Stomach smooth muscle (tissue), 2 donors: ENCODE results near the gene TMEM170B.
"Not testable (repeated sequence)": the region's sequence is repeated elsewhere in the genome, so short reads cannot be mapped to it uniquely, and the experiment has no call there.

Experiments
- H3K27ac ChIP-seq: one replicate; pipeline ENCODE4 v1.7.0; 2013; ENCODE audit warnings: mild to moderate bottlenecking, low read length, inconsistent platforms
- H3K27me3 ChIP-seq, 2 donors: one replicate each; pipeline ENCODE4 v1.7.0; 2013; ENCODE audit warnings: low read length in 2 of 2; ENCODE audit not compliant: insufficient read depth in 2 of 2, control insufficient read depth in 1 of 2
- H3K36me3 ChIP-seq, 2 donors: one replicate each; pipeline ENCODE4 v1.7.0; 2013; ENCODE audit warnings: low read length in 2 of 2; ENCODE audit not compliant: control insufficient read depth in 2 of 2, insufficient read depth in 2 of 2
- H3K4me1 ChIP-seq: one replicate; pipeline ENCODE4 v1.7.0; 2013; ENCODE audit warnings: low read length; ENCODE audit not compliant: control insufficient read depth, insufficient read depth
- H3K4me3 ChIP-seq, 2 donors: one replicate each; pipeline ENCODE4 v1.7.0; 2013; ENCODE audit warnings: low read length in 2 of 2
- H3K9ac ChIP-seq, 2 donors: one replicate each; pipeline ENCODE4 v1.7.0; 2013; ENCODE audit warnings: low read length in 2 of 2, mild to moderate bottlenecking in 1 of 2
- H3K9me3 ChIP-seq, 2 donors: one replicate each; pipeline ENCODE4 v1.7.0; 2013; ENCODE audit warnings: low read length in 2 of 2; ENCODE audit not compliant: control insufficient read depth in 2 of 2
- donor health status: healthy.
- donor health status: Pancreatic carcinoma.

Gene TMEM170B

DNA sequence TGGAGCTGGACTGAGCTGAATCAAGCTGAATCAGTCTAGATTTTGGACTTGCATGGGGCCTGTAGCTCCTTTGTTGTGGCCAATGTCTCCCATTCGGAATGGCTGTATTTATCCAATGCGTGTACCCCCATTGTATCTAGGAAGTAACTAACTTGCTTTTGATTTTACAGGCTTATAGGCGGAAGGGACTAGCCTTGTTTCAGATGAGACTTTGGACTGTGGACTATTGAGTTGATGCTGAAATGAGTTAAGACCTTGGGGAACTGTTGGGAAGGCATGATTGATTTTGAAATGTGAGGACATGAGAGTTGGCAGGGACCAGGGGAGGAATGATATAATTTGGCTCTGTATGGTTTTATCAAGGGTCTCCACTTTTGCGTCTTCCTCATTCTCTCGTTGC lies 3.0 kb upstream of the TMEM170B start:
- no peaks in the 10 kb centered on the region for H3K36me3 ChIP-seq

DNA sequence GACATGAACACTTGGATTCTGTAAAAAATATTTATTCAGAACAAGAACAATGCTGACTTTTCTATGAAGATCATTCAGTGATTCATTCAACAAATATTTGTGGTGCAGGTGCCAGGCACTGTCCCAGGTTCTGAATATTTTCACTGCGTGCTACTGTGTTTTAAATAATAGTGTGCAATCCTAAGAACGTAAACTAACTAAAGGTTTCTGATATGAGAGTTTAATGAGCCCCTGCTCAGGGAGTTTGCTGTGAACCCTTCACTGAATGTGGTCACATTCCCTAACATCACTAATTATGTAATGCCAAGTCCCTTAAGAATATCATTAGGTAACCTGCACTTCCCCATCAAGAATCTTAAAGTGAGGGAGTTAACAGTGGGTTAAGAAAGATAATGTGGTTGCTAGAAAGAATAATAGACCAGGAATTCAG lies 1.7 kb upstream of the TMEM170B start:
- Histone ChIP-seq H3K27me3 (no peaks in the 10 kb centered on the region), H3K36me3 (no peaks in the 10 kb centered on the region), H3K9me3 (no peaks in the 10 kb centered on the region), H3K9ac (no peak overlapping the region), H3K4me3 (no peak overlapping the region), H3K4me1 (peaks cover 8% of the 10 kb centered on the region), H3K27ac (no peak overlapping the region)

More for the DNA sequence above, 3.0 kb upstream of the TMEM170B start:
- no peak overlapping the region for H3K9ac ChIP-seq
- H3K4me3 ChIP-seq = no peak overlapping the region
- no peaks in the 10 kb centered on the region for H3K9me3 ChIP-seq
- H3K27ac ChIP-seq = no peak overlapping the region
- peaks cover 8% of the 10 kb centered on the region for H3K4me1 ChIP-seq
- H3K27me3 ChIP-seq = no peaks in the 10 kb centered on the region

DNA sequence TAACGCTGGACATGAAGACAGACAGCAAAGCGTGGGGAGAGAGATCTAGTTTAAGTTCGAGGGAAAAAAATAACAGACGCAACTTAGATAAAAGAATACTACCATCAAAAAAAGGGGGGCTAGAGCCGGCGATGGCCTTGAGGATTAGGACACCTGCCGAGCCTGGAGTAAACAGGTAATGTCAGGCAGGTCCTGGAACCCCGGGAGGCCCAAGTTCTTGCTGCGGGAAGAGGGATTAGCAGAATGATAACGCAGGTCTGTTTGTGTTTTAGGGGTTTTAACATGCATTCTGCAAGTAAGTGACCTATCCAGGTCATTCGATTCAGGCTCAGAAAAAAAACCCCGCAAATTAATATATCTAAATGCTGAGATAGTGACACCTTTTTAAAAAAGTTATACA lies 754 bp upstream of the TMEM170B start:
- Histone ChIP-seq H3K27me3 (no peaks in the 10 kb centered on the region), H3K4me3 (peak overlapping the region; percentile 79), H3K36me3 (no peaks in the 10 kb centered on the region), H3K27ac (peak overlapping the region; percentile 69), H3K9ac (peak overlapping the region; percentile 51 to 72), H3K4me1 (peaks cover 8% of the 10 kb centered on the region), H3K9me3 (no peaks in the 10 kb centered on the region)

DNA sequence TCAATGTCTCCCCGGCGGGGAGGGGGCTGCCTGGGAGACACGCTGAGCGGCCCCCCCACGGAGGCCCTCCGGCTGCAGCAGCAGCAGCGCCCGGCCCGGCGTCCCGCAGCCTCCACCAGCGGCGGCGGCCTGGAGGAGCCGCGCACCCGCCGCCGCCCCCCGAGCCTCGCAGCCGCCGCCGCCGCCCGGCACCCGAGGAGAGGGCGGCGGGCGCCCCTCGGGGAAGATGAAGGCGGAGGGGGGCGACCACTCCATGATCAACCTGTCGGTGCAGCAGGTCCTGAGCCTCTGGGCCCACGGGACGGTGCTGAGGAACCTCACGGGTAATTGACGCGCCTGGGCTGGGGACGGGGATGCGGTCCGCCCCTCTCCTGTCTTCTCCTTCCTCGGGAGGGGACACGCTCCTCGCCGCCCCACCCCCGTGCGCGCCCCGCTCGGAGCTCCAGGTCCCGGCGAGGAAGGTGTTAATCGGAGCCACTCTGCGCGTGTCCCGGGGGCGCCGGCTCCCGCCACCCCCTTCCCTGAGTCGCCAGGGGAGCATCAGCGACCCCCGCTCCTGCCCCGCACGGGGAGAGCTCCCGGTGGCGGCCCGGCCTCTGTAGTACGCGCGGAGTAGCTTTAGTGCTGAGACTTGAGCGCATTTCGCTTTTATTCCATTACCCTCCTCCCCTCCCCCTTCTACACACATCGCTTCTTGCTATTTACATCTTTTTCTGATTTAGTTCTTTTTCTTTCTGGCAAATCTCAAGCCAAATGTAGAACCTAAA lies 686 bp downstream of the TMEM170B start:
- Histone ChIP-seq H3K36me3 (no peaks in the 10 kb centered on the region), H3K27me3 (no peaks in the 10 kb centered on the region), H3K9ac (peak overlapping the region; percentile 66 to 72), H3K9me3 (no peaks in the 10 kb centered on the region), H3K27ac (no peak overlapping the region), H3K4me1 (peaks cover 8% of the 10 kb centered on the region), H3K4me3 (peak overlapping the region; percentile 79)

DNA sequence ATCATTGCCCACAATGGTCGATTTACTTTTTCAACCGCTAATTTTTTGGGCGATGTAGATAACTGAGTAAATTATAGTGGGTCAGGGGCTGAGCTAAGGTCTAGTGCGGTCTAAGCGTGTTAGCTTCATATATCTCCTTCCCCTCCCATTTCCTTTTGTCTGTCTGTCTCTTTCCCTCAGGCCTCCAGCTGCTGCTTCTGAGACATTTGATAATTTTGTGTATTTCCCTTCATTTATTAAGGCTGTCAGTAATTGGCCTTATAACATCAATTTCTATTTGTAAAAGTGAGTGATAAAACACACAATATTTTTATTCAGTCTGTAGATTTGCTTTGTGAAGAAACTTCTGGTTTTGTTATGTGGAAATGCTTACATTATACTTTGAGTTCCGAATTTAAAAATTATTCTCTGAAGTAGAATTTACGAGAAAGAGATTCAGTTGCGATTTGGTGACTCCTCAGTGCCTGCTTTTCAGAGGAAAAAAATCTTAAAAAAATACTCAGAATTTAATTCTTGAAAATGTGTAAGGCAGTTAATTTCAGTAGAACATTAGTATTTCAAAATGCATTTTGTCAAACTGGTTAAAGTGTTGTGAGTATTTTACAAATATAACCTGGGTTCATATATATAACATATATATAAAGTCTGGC lies 1.4 kb downstream of the TMEM170B start:
- peaks cover 8% of the 10 kb centered on the region for H3K4me1 ChIP-seq
- H3K27ac ChIP-seq = no peak overlapping the region
- H3K4me3 ChIP-seq = peak overlapping the region; percentile 79
- no peaks in the 10 kb centered on the region for H3K27me3 ChIP-seq
- no peaks in the 10 kb centered on the region for H3K36me3 ChIP-seq
- H3K9me3 ChIP-seq = no peaks in the 10 kb centered on the region
- peak overlapping the region; percentile 43 to 72 for H3K9ac ChIP-seq

DNA sequence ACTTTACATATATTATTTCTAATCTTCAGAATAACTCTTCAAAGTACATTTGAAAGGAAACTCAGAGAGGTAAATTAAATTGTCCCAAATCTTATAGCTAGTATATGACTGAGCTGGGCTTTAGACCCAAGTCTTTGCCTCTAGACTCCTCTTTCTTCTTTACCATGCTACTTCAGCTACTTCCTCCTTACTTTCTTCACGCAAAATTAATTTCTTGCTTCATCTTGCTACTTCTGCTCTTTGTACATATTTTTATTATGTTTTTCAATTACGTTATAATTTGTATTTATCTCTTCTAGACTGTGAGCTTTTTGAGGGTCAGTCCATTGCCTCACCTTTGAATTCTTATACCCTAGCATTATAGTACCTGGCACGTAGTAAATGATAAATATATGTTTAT lies 5.3 kb downstream of the TMEM170B start:
- Histone ChIP-seq H3K9ac (no peak overlapping the region), H3K4me3 (no peak overlapping the region), H3K9me3 (no peaks in the 10 kb centered on the region), H3K27me3 (no peaks in the 10 kb centered on the region), H3K4me1 (peaks cover 5% of the 10 kb centered on the region), H3K36me3 (no peaks in the 10 kb centered on the region), H3K27ac (no peak overlapping the region)

DNA sequence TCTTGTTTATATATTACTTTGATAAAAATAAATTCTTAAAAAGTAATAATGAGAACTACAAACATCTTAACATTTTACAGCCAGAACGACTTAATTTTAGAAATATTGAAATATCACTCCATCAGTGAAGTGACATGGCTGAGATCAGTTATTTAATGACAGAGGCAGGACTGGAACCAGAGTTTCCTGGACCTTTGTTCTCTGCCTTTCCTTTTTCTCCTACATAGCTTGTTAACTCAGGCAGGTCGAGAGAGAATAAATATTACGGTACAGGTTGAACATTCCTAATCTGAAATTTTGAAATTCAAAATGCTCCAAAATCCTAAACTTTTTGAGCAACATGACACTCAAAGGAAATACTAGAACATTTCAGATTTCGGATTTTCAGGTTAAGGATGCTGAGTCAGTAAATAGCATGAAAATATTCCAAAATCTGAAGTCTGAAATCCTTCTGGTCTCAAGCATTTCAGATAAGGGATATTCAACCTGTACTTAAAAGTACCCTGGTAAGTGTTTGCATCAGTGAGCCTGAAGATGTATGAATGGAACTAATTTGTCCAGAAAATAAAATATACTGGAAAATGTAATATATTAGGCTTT lies 6.5 kb downstream of the TMEM170B start:
- no peaks in the 10 kb centered on the region for H3K4me1 ChIP-seq
- H3K36me3 ChIP-seq = no peaks in the 10 kb centered on the region
- H3K9ac ChIP-seq = no peak overlapping the region
- no peaks in the 10 kb centered on the region for H3K27me3 ChIP-seq
- no peak overlapping the region for H3K27ac ChIP-seq
- H3K9me3 ChIP-seq = no peaks in the 10 kb centered on the region
- no peak overlapping the region for H3K4me3 ChIP-seq

DNA sequence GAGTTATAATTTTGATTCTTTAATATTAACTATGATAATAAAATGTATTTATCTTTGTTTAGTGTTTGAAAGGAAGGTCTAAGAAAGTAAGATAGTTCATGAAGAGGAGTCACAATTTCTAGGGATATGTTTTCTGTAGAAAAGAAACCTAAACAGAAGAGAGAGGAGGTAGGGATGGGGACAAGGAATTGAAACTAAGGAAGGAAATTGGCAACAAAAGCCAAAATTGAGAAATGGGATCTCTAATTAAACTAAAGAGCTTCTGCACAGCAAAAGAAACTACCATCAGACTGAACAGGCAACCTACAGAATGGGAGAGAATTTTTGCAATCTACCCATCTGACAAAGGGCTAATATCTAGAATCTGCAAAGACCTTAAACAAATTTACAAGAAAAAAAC lies 10.3 kb downstream of the TMEM170B start:
- not testable (repeated sequence) for H3K27ac ChIP-seq, H3K27me3 ChIP-seq, H3K4me1 ChIP-seq, H3K9me3 ChIP-seq, H3K4me3 ChIP-seq, H3K36me3 ChIP-seq, H3K9ac ChIP-seq

DNA sequence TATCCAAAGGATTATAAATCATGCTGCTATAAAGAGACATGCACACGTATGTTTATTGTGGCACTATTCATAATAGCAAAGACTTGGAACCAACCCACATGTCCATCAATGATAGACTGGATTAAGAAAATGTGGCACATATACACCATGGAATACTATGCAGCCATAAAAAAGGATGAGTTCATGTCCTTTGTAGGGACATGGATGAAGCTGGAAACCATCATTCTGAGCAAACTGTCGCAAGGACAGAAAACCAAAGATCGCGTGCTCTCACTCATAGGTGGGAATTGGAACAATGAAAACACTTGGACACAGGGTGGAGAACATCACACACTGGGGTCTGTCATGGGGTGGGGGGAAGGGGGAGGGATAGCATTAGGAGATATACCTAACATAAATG lies 11.0 kb downstream of the TMEM170B start:
- not testable (repeated sequence) for H3K4me1 ChIP-seq, H3K36me3 ChIP-seq, H3K27me3 ChIP-seq, H3K4me3 ChIP-seq, H3K9me3 ChIP-seq, H3K9ac ChIP-seq, H3K27ac ChIP-seq

DNA sequence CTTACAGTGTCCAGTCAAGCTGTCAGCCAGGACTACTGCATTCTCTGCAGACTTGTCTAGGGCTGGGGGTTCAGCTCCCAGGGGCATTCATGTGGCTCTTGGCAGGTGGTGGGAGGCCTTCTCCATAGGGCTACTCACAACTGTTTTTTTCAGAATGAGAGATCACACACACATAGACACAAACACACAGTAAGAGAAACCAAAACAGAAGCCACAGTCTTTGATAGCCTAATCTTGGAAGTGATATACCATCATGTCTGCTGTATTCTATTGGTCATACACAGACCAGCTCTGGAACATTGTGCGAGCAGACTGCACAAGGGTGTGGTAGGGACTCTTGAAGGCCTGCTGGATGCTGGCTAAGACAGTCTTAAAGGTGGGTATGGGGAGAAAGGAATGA lies 13.5 kb downstream of the TMEM170B start:
- Histone ChIP-seq H3K4me1 (no peaks in the 10 kb centered on the region), H3K27me3 (no peaks in the 10 kb centered on the region), H3K9ac (no peak overlapping the region), H3K4me3 (no peak overlapping the region), H3K9me3 (no peaks in the 10 kb centered on the region), H3K27ac (no peak overlapping the region), H3K36me3 (no peaks in the 10 kb centered on the region)

DNA sequence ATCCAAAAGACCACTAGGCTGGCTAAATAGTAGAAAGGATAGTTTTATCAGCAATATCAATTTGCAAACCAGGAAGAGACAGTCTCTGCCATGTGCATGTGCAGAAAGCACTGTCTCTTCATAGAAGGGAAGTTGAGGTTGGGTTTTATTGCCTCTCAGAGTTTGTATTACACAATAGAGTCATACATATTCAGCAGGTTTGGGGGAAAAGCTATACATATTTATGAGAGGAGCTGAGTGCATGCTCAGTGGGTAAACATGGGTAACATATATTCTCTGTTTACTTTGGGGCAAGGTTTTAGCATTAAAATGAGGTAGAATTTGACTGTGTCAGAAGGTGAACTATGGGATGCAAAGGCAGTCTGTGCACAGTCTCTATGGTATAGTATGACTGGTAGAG lies 14.9 kb downstream of the TMEM170B start:
- no peaks in the 10 kb centered on the region for H3K36me3 ChIP-seq
- no peak overlapping the region for H3K9ac ChIP-seq
- H3K9me3 ChIP-seq = no peaks in the 10 kb centered on the region
- no peak overlapping the region for H3K27ac ChIP-seq
- no peaks in the 10 kb centered on the region for H3K4me1 ChIP-seq
- H3K27me3 ChIP-seq = no peaks in the 10 kb centered on the region
- H3K4me3 ChIP-seq = no peak overlapping the region
